ENCODE results near the gene DUSP22. TPM values are rescaled to one million over a fixed set of nuclear protein-coding genes. Genes with fewer than 3 reads are reported as not detected.

Gene DUSP22
- total RNA-seq, 4 donors from 2014 or later: 53.2 to 89.8 (median 73.7) TPM

DNA sequence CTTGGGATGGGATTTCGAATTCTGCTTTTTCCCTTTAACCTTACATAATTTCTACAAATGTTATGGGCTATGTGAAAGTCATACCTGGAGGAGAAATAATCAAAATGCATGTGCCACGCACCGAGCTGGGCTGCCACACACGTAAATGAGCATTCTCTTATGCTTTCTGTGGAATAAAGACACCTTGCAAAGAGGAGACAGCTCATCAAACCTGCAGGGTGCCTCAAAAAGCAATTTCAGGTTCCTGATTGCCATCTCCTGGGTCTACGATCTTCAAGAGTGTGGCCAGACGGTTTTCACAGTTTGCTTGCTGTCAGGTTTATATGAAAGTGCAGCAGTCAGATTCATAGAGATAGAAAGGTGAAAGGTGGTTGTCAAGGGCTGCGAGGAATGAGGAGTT lies 36.6 kb downstream of the DUSP22 start:
- no peaks in the 10 kb centered on the region for H3K27me3 ChIP-seq
- H3K4me3 ChIP-seq: no peak overlapping the region
- DNase-seq (ENCODE audit: low spot score in 2 of 2): no peak
- H3K36me3 ChIP-seq: peaks cover 0 to 5% (median 0%) of the 10 kb centered on the region in 3 donors
- no peaks in the 10 kb centered on the region for H3K9me3 ChIP-seq
- H3K27ac ChIP-seq: no peak overlapping the region
- WGBS, 2 donors: 79 to 80% methylated on average over 7 of the region's 7 CpGs
- H3K4me1 ChIP-seq: peaks cover 0 to 61% (median 14%) of the 10 kb centered on the region in 4 donors
- TF ChIP-seq, protein P1, sequence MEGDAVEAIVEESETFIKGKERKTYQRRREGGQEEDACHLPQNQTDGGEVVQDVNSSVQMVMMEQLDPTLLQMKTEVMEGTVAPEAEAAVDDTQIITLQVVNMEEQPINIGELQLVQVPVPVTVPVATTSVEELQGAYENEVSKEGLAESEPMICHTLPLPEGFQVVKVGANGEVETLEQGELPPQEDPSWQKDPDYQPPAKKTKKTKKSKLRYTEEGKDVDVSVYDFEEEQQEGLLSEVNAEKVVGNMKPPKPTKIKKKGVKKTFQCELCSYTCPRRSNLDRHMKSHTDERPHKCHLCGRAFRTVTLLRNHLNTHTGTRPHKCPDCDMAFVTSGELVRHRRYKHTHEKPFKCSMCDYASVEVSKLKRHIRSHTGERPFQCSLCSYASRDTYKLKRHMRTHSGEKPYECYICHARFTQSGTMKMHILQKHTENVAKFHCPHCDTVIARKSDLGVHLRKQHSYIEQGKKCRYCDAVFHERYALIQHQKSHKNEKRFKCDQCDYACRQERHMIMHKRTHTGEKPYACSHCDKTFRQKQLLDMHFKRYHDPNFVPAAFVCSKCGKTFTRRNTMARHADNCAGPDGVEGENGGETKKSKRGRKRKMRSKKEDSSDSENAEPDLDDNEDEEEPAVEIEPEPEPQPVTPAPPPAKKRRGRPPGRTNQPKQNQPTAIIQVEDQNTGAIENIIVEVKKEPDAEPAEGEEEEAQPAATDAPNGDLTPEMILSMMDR (IDR thresholded peaks at IDR 0.05): no peak
- TF ChIP-seq EP300 (IDR thresholded peaks at IDR 0.05) (no peak), POLR2A (IDR thresholded peaks at IDR 0.05) (no peak)

DNA sequence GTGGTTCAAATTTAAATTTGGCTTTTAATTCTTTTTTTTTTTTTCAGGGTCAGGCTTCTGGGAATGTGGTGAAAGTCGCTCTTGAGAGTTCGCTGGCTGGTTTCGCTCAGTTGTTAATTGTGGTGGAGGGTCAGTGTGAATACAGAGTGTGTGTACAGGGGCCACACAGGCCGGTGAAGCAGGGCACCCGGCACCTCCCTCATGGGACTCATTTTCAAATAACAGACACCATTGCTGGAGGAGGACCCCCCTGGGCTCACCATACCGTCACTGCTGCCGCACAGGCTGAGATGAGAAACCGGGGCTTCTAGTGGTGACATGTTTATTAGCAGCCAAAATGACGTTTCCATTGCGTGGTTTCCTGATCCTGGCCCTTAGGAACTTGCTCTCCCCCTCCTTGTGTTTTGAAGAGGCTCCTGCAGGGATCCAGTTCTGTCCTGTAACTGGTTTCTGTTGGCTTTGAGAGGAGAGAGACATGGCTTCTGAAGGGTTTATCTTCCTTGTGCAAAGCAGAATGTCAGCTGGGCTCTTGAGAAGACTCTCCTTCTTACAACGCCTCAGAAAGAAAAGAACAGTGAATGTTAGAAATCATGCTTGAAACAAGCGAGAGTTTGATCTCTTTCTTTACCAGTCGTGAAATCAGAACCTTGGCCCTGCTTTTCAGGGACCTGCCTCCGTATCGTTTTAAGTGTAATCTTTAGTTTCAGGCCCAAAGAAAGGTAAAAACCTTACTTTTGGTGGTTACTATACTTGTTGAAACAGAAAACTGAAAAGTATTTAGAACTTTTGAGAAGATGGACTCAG lies 37.8 kb downstream of the DUSP22 start:
- peak in 1 of 2 donors; percentile 8 for DNase-seq (ENCODE audit: low spot score in 2 of 2)
- TF ChIP-seq, protein P1 (IDR thresholded peaks at IDR 0.05): peak in 1 of 5 experiments; percentile 24
- no peak for TF ChIP-seq EP300 (IDR thresholded peaks at IDR 0.05)
- Histone ChIP-seq H3K27ac (no peak overlapping the region), H3K4me1 (peaks cover 0 to 52% (median 14%) of the 10 kb centered on the region in 4 donors), H3K9me3 (no peaks in the 10 kb centered on the region), H3K36me3 (peaks cover 0 to 5% (median 0%) of the 10 kb centered on the region in 3 donors), H3K27me3 (no peaks in the 10 kb centered on the region), H3K4me3 (no peak overlapping the region)
- 78 to 82% methylated on average over 15 of the region's 15 CpGs for WGBS, 2 donors

DNA sequence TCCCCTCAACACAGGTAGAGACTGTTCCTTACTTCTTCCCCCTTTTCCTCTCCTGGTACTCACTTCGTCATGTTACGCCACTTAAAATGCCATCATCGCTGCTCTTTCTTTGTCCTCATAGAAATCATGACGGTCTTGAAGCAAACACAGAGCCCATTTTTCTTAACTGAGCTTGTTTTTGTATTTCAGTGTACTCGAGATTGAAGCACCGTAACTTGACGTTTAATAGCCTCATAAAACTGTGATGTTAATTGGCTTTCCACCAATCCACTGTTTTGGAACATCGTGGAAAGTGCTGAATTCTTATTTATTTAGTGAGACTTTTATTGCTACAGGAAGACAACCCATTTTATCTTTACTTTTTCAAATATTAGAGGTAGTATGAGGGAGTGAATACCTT lies 38.7 kb downstream of the DUSP22 start:
- no peak for DNase-seq (ENCODE audit: low spot score in 2 of 2)
- no peaks in the 10 kb centered on the region for H3K27me3 ChIP-seq
- WGBS, 2 donors: 61% methylated on average over 8 of the region's 8 CpGs
- H3K36me3 ChIP-seq: peaks cover 0 to 5% (median 0%) of the 10 kb centered on the region in 3 donors
- no peaks in the 10 kb centered on the region for H3K9me3 ChIP-seq
- peaks cover 0 to 53% (median 14%) of the 10 kb centered on the region in 4 donors for H3K4me1 ChIP-seq
- TF ChIP-seq EP300 (IDR thresholded peaks at IDR 0.05) (no peak), POLR2A (IDR thresholded peaks at IDR 0.05) (no peak)
- TF ChIP-seq, protein P1 (IDR thresholded peaks at IDR 0.05): no peak
- H3K4me3 ChIP-seq: no peak overlapping the region
- H3K27ac ChIP-seq: no peak overlapping the region

DNA sequence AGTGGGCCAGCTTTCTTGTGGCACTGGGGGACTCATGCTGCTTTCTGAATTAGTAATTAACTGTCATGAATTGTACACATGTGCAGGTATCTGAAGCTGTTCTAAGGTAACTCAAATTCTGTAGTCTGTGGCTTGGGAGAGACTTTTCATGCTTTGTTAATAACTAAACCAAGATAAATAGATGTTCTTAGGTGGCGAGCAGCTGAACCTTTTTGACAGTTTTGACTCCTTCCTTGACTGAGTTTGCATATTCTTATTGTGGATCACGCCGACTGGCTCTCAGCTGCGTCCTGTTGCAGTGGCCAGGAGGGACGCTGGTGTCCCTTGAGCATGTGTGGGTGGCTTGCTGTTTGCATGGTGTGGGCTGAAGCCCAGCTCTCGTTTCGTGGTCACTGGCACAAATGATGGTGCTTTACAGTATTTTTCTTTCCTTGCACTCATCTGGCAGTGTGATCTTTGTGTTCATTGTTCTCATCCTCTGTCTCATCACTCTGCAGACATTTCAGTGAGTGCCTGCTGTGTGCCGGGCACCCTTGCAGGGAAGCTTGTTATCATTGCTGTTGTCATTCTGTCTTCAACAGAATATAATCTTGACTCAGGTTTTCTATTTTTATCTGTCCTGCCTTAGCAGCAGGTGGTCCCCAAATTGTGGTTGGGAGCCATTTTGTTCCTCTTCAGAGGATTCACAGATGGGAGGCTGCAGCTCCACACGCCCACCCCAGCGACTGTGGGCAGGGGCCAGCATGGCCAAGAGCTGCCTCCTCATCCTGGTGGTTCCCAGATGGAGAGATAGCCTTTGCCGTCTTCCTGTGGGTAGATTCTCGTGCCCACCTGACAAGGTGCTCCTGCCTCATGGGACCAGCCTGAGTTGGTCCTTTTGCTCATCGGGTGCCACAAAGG lies 39.6 kb downstream of the DUSP22 start:
- peaks cover 0 to 57% (median 19%) of the 10 kb centered on the region in 4 donors for H3K4me1 ChIP-seq
- no peaks in the 10 kb centered on the region for H3K27me3 ChIP-seq
- no peaks in the 10 kb centered on the region for H3K9me3 ChIP-seq
- 75 to 77% methylated on average over 13 of the region's 13 CpGs for WGBS, 2 donors
- DNase-seq (ENCODE audit: low spot score in 2 of 2): peak in 1 of 2 donors; percentile 11
- H3K27ac ChIP-seq: no peak overlapping the region
- no peaks in the 10 kb centered on the region for H3K36me3 ChIP-seq
- TF ChIP-seq EP300 (IDR thresholded peaks at IDR 0.05): no peak
- TF ChIP-seq, protein P1 (IDR thresholded peaks at IDR 0.05): no peak
- no peak for TF ChIP-seq POLR2A (IDR thresholded peaks at IDR 0.05)
- no peak overlapping the region for H3K4me3 ChIP-seq

Measured in tibial nerve (tissue), 4 donors.